ENCODE results near the gene MYMX.

DNA sequence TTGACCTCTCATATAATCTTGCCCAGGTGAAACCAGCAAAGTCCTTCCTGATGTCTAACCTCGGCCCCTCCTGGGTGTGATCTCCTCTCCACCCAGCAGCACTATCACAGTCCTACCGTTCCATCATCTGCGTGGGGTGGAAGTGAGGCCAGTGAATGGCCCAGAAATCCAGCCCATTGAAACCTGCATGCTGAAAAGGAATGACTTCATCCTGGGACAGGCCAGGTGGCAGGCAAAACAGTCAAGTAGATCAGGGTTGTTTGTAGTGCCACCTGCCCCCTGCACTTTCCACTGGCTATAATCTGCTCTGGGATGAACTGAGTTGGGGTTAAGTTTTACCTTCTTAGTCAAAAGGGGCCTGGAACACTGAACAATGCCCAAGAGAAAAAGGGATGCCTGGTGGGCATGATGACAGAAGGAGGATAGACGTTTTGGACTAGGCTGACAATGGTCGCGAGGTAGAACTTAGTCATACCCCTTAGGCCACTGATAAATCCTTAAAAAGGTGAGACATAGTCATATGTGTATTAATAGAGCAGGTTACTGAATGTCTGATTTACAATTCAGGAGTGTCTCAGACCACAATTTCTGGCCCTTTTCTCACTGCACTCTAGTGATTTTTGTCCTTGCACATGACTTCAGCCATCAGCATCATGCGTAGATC is 22.1 kb downstream of the MYMX start:
- TF ChIP-seq POLR2A (IDR thresholded peaks at IDR 0.05) (no peak), POLR2AphosphoS5 (IDR thresholded peaks at IDR 0.05) (no peak)
- TF ChIP-seq, protein P1, sequence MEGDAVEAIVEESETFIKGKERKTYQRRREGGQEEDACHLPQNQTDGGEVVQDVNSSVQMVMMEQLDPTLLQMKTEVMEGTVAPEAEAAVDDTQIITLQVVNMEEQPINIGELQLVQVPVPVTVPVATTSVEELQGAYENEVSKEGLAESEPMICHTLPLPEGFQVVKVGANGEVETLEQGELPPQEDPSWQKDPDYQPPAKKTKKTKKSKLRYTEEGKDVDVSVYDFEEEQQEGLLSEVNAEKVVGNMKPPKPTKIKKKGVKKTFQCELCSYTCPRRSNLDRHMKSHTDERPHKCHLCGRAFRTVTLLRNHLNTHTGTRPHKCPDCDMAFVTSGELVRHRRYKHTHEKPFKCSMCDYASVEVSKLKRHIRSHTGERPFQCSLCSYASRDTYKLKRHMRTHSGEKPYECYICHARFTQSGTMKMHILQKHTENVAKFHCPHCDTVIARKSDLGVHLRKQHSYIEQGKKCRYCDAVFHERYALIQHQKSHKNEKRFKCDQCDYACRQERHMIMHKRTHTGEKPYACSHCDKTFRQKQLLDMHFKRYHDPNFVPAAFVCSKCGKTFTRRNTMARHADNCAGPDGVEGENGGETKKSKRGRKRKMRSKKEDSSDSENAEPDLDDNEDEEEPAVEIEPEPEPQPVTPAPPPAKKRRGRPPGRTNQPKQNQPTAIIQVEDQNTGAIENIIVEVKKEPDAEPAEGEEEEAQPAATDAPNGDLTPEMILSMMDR (IDR thresholded peaks at IDR 0.05), result no peak
